ENCODE measurements around the gene NPB.
A peak's percentile ranks its signal among the peaks of the same experiment; 100 is the strongest.

The NPB gene

DNA sequence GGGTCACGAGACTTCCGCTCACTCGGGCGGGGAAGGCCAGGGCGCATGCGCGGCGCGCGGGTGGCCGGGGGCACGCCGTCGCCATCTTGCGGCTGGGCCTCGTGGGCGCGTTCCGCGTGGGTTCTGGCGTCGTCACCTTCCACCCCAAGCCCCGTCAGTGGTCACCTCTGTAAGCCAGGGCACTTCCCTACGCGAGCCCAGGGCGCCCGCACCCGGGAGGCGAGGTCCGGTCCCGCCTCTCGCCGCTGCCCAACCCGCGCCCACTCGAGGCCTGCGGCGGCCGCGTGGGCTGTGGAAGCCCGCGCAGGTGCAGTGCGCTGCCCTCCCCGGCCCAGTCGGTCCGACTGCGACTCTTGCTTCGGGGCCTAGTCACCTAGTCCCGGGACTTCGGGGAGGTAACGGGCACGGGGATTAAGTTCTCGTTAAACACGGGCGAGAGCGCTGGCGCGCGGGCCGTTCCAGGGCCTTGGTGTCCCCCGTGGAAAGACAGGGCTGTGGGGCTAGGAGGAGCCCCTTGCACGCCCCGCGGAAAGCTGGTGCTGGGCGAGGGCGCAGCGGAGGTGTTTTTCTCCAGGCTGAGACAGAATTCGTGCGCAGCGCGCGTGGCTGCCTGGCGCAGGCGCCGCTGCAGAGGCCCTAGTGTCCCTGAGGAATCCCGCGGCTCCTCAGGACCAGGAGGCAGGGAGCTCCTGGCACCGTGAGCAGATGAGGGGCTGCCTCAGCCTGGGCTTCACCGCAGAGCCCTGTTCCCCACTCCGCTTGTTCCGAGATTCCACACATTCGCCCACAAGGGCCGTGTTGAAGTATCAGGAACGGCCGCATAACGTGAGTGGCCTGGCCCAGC, 30.4 kb upstream of the NPB start:
- peak overlapping the region; percentile 86 for H3K4me3 ChIP-seq (ENCODE audit: extremely low read depth, insufficient read depth, low read length, poor library complexity, severe bottlenecking)
- no peaks in the 10 kb centered on the region for H3K9me3 ChIP-seq (ENCODE audit: control insufficient read depth, low read length)
- WGBS, 2 experiments (ENCODE audit: insufficient coverage in 2 of 2): 7% methylated on average over 68 to 83 of the region's 86 CpGs
- H3K27ac ChIP-seq (ENCODE audit: low read depth, low read length, severe bottlenecking): peak overlapping the region; percentile 93
- peaks cover 28% of the 10 kb centered on the region for H3K4me1 ChIP-seq (ENCODE audit: control insufficient read depth, insufficient read depth, low read length, poor library complexity, severe bottlenecking)
- H3K36me3 ChIP-seq (ENCODE audit: control insufficient read depth, insufficient read depth, low read length): peaks cover 33% of the 10 kb centered on the region

DNA sequence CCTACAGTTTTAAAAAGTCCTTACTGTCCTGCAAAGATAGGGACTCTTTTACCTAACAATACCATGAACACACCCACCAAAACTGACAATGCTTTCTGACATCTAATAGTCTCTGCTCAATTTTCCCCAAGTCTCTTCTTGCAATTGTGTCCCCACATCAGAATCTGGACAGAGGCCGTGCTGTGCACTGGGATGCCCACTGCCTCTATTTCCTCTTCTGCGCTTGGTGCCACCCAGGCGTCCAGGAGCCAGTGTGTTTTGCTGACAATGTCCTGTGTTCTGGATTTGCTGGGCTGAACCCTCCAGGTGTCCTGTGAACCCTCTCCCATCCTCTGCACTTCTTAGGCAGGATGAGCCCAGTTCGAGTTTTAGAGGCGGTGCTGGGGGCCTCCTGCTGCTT, 24.5 kb upstream of the NPB start:
- WGBS, 2 experiments (ENCODE audit: insufficient coverage in 2 of 2): 87 to 96% methylated on average over 3 of the region's 5 CpGs

DNA sequence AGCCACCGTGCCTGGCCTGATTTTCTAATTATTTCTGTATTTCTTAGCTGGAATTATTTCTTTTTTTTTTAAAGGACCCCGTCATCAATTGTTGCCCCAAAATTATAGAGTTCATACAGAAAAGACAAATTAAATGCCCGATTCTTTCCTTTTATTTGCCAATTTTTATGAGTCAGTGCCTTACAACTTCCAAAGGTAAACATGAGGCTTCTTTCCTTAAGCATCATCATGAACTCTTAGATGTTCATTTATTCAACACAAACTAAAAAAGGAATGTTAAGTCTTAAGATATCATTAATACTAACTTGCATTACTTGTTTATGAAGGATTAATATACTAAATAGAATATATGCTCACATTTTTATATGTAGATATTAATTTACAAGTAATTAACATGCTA, 23.7 kb upstream of the NPB start:
- H3K4me1 ChIP-seq (ENCODE audit: control insufficient read depth, insufficient read depth, low read length, poor library complexity, severe bottlenecking): no peaks in the 10 kb centered on the region
- no peak overlapping the region for H3K27ac ChIP-seq (ENCODE audit: low read depth, low read length, severe bottlenecking)
- WGBS, 2 experiments (ENCODE audit: insufficient coverage in 2 of 2): 100% methylated on average over 1 of the region's 3 CpGs; no CpG with 5 or more reads in 1 of the 2 experiments
- peaks cover 58% of the 10 kb centered on the region for H3K36me3 ChIP-seq (ENCODE audit: control insufficient read depth, insufficient read depth, low read length)
- no peak overlapping the region for H3K4me3 ChIP-seq (ENCODE audit: extremely low read depth, insufficient read depth, low read length, poor library complexity, severe bottlenecking)
- H3K9me3 ChIP-seq (ENCODE audit: control insufficient read depth, low read length): no peaks in the 10 kb centered on the region

More for the DNA sequence above, 24.5 kb upstream of the NPB start:
- Histone ChIP-seq H3K27ac (ENCODE audit: low read depth, low read length, severe bottlenecking) (no peak overlapping the region), H3K4me3 (ENCODE audit: extremely low read depth, insufficient read depth, low read length, poor library complexity, severe bottlenecking) (no peak overlapping the region), H3K36me3 (ENCODE audit: control insufficient read depth, insufficient read depth, low read length) (peaks cover 51% of the 10 kb centered on the region), H3K9me3 (ENCODE audit: control insufficient read depth, low read length) (no peaks in the 10 kb centered on the region), H3K4me1 (ENCODE audit: control insufficient read depth, insufficient read depth, low read length, poor library complexity, severe bottlenecking) (no peaks in the 10 kb centered on the region)

DNA sequence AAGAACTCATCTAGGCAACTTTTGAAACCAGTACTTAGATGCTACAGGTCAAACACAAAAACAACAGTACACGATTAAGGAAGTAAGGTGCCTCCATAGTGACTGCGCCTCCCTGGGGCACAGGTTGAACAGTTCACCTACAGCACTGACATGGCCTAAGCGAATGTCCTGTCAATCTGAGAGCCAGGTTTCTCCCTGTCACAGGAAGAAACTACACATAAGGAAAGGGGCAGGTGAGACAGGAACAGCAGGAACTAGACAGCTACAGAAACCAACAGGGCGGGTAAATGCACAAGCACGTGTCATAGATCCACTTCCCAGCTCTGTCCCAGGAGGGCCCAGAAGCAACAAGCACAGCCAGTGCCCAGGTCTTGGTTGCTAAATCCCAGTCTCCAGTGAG, 22.9 kb upstream of the NPB start:
- H3K9me3 ChIP-seq (ENCODE audit: control insufficient read depth, low read length): no peaks in the 10 kb centered on the region
- H3K4me1 ChIP-seq (ENCODE audit: control insufficient read depth, insufficient read depth, low read length, poor library complexity, severe bottlenecking): no peaks in the 10 kb centered on the region
- H3K4me3 ChIP-seq (ENCODE audit: extremely low read depth, insufficient read depth, low read length, poor library complexity, severe bottlenecking): no peak overlapping the region
- H3K36me3 ChIP-seq (ENCODE audit: control insufficient read depth, insufficient read depth, low read length): peaks cover 67% of the 10 kb centered on the region
- 96 to 100% methylated on average over 4 to 5 of the region's 5 CpGs for WGBS, 2 experiments (ENCODE audit: insufficient coverage in 2 of 2)
- no peak overlapping the region for H3K27ac ChIP-seq (ENCODE audit: low read depth, low read length, severe bottlenecking)

DNA sequence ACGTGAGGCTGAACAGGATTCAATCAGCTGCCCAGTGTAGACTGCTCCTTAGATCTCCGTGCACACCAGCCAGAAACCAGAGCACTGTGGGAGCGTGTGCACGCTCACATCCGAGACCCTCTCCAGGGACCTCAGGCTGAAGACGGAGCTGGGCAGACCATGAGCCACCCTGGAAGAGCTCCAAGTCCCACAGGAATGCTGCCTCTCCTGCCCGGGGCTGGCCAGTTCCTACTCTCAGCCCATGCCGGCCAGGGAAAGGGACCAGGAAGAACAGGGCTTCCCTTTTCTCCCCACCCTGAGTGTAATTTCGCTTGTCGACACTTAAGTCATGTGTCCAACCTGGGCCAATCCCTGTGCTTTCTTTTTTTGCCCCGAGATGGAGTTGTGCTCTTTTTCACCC, 17.5 kb upstream of the NPB start:
- peaks cover 2% of the 10 kb centered on the region for H3K4me1 ChIP-seq (ENCODE audit: control insufficient read depth, insufficient read depth, low read length, poor library complexity, severe bottlenecking)
- no peak overlapping the region for H3K27ac ChIP-seq (ENCODE audit: low read depth, low read length, severe bottlenecking)
- peaks cover 96% of the 10 kb centered on the region for H3K36me3 ChIP-seq (ENCODE audit: control insufficient read depth, insufficient read depth, low read length)
- no peaks in the 10 kb centered on the region for H3K9me3 ChIP-seq (ENCODE audit: control insufficient read depth, low read length)
- WGBS, 2 experiments (ENCODE audit: insufficient coverage in 2 of 2): 94 to 96% methylated on average over 11 of the region's 11 CpGs
- no peak overlapping the region for H3K4me3 ChIP-seq (ENCODE audit: extremely low read depth, insufficient read depth, low read length, poor library complexity, severe bottlenecking)

DNA sequence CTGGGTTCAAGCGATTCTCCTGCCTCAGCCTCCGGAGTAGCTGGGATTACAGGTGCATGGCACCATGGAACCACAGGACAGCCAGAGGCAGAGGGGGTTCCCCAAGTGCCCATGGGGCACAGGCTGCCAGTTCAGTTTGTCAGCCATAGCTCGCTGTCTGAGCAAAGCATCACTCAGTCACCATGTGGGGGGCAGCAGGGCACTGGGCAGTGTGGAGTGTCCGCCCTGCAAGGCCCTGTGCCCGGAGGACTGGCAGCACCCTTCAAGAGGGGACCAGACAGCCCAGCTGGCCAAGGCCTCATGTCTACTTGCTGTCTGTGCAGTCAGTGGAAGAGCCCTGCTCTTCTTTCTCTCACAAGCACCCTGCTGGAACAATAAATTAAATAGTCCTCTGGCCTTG, 17.1 kb upstream of the NPB start:
- Histone ChIP-seq H3K36me3 (ENCODE audit: control insufficient read depth, insufficient read depth, low read length) (peaks cover 96% of the 10 kb centered on the region), H3K4me3 (ENCODE audit: extremely low read depth, insufficient read depth, low read length, poor library complexity, severe bottlenecking) (no peak overlapping the region)

DNA sequence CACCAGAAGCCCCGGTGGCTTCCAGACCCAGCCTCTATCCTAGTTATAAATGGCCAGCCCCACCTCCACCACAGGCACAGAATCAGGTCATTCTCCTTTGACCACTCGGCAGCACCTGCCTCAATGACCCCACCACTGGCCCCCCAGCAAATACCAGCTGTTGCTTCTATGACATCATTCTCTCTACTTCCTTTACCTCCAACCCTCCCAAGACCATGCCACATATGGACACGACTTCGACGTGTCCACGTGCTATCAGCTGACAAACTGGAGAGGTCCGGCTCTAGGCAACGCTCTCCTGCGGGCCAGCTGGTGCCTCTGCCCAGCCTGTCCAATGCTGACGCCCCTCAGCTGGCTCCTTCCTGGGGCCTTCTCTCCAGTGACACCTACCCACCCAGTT, 16.6 kb upstream of the NPB start:
- H3K4me1 ChIP-seq (ENCODE audit: control insufficient read depth, insufficient read depth, low read length, poor library complexity, severe bottlenecking): peaks cover 10% of the 10 kb centered on the region
- H3K4me3 ChIP-seq (ENCODE audit: extremely low read depth, insufficient read depth, low read length, poor library complexity, severe bottlenecking): no peak overlapping the region
- H3K27ac ChIP-seq (ENCODE audit: low read depth, low read length, severe bottlenecking): no peak overlapping the region
- no peaks in the 10 kb centered on the region for H3K9me3 ChIP-seq (ENCODE audit: control insufficient read depth, low read length)
- WGBS, 2 experiments (ENCODE audit: insufficient coverage in 2 of 2): 94 to 97% methylated on average over 10 of the region's 10 CpGs
- peaks cover 96% of the 10 kb centered on the region for H3K36me3 ChIP-seq (ENCODE audit: control insufficient read depth, insufficient read depth, low read length)

More for the DNA sequence above, 17.1 kb upstream of the NPB start:
- Histone ChIP-seq H3K4me1 (ENCODE audit: control insufficient read depth, insufficient read depth, low read length, poor library complexity, severe bottlenecking) (peaks cover 6% of the 10 kb centered on the region), H3K9me3 (ENCODE audit: control insufficient read depth, low read length) (no peaks in the 10 kb centered on the region), H3K27ac (ENCODE audit: low read depth, low read length, severe bottlenecking) (no peak overlapping the region)
- WGBS, 2 experiments (ENCODE audit: insufficient coverage in 2 of 2): 98% methylated on average over 5 of the region's 5 CpGs

DNA sequence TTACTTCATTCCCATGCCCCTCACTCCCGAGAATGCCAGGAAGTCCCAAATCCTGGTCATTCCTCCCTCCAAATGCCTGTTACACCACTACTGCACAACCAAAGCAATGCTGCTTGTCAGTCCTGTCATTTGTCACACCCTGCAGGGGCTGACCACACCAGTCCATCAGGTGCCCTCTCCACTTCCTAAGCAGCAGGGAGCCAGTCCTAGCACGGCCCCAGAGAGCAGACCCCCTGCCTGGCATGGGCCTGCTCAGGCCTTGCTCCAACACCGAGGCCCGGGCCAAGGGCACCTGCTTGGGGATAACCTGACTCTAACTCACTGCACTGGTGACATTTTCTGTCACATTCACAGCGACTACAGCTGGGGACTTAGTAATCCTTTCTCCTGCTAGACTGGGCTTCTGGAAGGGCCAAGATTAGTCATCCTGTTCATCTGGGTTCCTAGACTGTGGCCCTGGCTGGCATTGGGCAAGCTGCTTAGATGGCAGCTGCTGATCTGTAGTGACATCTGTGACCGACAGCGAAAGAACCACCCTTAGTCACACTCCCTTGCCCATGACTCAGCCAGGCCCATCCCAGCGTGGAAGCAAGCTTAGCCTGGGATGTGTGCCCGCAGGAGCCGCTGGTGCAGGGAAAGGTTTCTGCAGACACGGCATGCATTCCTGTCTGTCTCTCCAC, 16.0 kb upstream of the NPB start:
- Histone ChIP-seq H3K27ac (ENCODE audit: low read depth, low read length, severe bottlenecking) (no peak overlapping the region), H3K9me3 (ENCODE audit: control insufficient read depth, low read length) (no peaks in the 10 kb centered on the region), H3K4me3 (ENCODE audit: extremely low read depth, insufficient read depth, low read length, poor library complexity, severe bottlenecking) (no peak overlapping the region), H3K4me1 (ENCODE audit: control insufficient read depth, insufficient read depth, low read length, poor library complexity, severe bottlenecking) (peaks cover 10% of the 10 kb centered on the region), H3K36me3 (ENCODE audit: control insufficient read depth, insufficient read depth, low read length) (peaks cover 92% of the 10 kb centered on the region)
- WGBS, 2 experiments (ENCODE audit: insufficient coverage in 2 of 2): 92 to 99% methylated on average over 11 of the region's 11 CpGs

DNA sequence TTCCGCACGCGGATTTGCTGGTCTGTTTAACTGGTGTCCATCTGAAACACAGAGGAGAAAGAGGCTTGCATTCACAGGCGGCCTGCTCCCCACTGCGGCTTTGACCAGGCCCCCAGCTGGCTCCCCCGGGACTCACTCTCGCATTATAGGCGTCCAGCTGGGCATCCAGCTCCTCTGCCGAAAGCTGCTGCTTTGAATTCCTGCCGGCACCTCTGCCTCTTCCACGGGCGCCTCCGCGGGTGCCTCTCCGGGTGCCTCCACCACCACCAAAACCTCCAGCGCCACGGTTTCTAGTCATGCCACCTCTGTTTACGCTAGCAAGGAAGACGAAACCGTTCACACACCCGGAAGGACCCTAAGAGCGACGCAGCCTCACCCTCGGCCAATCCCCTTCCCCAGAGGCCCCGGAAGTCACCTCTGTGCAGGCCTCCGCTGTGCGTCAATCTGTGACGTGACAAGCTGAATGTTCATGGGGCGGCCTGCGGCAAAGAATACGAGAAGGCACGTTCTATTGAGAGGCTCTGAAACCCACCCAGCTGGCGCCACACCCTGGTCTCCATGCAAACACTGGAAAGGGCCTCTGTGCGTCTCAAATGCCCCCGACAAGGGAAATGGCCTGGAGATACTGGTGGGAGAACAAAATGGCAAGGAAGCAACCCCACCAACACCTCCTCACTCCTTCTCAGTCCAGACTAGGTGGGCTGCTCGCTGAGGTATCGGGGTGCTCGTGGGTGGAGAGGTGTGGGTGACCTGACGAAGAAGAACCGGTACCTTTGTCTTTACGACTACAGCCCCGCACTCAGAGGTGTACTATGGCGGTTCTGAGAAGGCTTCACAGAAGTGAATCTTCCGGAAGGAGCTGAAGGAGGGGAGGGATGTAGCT, 13.7 kb upstream of the NPB start:
- Histone ChIP-seq H3K4me1 (ENCODE audit: control insufficient read depth, insufficient read depth, low read length, poor library complexity, severe bottlenecking) (peaks cover 10% of the 10 kb centered on the region), H3K9me3 (ENCODE audit: control insufficient read depth, low read length) (no peaks in the 10 kb centered on the region), H3K4me3 (ENCODE audit: extremely low read depth, insufficient read depth, low read length, poor library complexity, severe bottlenecking) (no peak overlapping the region), H3K36me3 (ENCODE audit: control insufficient read depth, insufficient read depth, low read length) (peaks cover 71% of the 10 kb centered on the region), H3K27ac (ENCODE audit: low read depth, low read length, severe bottlenecking) (no peak overlapping the region)
- 97% methylated on average over 36 to 42 of the region's 44 CpGs for WGBS, 2 experiments (ENCODE audit: insufficient coverage in 2 of 2)

DNA sequence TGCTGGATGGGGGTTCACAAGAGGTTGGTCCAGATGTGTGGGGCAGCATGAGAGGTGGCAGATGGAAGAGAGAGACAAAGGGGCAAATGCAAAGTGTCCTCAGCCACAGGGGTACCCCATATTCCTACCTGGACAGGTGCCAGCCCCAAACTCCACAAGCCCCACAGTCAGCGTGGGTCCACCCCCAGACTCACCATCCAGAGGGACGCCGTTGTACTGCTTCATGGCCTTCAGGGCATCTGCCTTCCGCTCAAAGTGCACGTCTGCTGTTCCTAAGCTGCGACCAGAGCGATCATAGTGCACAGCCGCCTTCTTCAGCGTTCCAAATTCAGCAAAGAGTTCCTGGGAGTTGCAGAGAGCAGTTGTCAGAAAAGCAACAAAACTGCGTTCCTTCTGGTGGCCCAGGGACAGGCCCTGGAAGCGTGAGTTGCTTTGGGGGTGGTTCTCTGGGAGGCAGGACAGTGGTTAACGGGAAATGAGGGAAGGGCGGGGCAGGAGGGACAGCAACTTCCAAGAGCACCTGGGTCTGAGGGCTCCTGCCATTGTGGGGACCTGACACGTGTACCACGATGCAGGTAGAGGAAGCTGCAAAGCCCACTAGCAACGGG, 12.9 kb upstream of the NPB start:
- Histone ChIP-seq H3K9me3 (ENCODE audit: control insufficient read depth, low read length) (no peaks in the 10 kb centered on the region), H3K27ac (ENCODE audit: low read depth, low read length, severe bottlenecking) (no peak overlapping the region), H3K4me3 (ENCODE audit: extremely low read depth, insufficient read depth, low read length, poor library complexity, severe bottlenecking) (peak overlapping the region; percentile 89), H3K4me1 (ENCODE audit: control insufficient read depth, insufficient read depth, low read length, poor library complexity, severe bottlenecking) (peaks cover 10% of the 10 kb centered on the region), H3K36me3 (ENCODE audit: control insufficient read depth, insufficient read depth, low read length) (peaks cover 71% of the 10 kb centered on the region)
- 96 to 97% methylated on average over 13 to 16 of the region's 16 CpGs for WGBS, 2 experiments (ENCODE audit: insufficient coverage in 2 of 2)

All from mesodermal cell (in vitro differentiated cells).